WTC11 (cell line): ENCODE results near the gene FEN1.

ENCODE experiments used
- ERG ChIP-seq: fragments of 250-450 bp; sonication (Bioruptor Pico); IDR thresholded peaks from 2 replicates; pipeline ENCODE4 v1.8.0; 2021; ENCODE audit warnings: mild to moderate bottlenecking
- GTF2I ChIP-seq: fragments of 250-450 bp; sonication (Bioruptor Pico); conservative IDR thresholded peaks from 2 replicates; pipeline ENCODE4 v1.4.0; 2021; ENCODE audit warnings: mild to moderate bottlenecking
- MAX ChIP-seq: sonication (generic); formaldehyde crosslinking; IDR thresholded peaks from 2 replicates; pipeline ENCODE4 v1.8.0; 2022; ENCODE audit warnings: mild to moderate bottlenecking, missing genetic modification reagents
- TF ChIP-seq, protein P1 (sequence below): fragments of 200-600 bp; IDR thresholded peaks from 2 replicates; pipeline ENCODE4 v1.8.0; 2022; ENCODE audit warnings: antibody characterized with exemption

DNA sequence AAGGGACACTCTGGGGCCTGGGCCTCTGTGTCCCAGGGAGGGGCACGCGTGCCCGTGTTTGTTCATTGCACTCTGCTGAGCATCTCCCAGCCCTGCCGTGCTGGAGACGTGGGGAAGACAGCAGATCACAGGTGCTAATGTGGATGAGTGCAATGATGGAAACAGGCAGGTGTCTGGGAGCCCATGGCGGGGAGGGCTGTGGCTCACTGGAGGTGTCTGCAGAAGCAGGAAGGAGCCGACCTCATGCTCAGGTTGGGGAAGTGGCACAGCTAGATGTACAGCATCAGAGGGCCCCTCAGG lies 8.3 kb upstream of the FEN1 start:
- TF ChIP-seq ERG (CRISPR knock-in tag) (no peak), MAX (CRISPR knock-in tag) (no peak), GTF2I (CRISPR knock-in tag) (no peak)
- TF ChIP-seq, protein P1, sequence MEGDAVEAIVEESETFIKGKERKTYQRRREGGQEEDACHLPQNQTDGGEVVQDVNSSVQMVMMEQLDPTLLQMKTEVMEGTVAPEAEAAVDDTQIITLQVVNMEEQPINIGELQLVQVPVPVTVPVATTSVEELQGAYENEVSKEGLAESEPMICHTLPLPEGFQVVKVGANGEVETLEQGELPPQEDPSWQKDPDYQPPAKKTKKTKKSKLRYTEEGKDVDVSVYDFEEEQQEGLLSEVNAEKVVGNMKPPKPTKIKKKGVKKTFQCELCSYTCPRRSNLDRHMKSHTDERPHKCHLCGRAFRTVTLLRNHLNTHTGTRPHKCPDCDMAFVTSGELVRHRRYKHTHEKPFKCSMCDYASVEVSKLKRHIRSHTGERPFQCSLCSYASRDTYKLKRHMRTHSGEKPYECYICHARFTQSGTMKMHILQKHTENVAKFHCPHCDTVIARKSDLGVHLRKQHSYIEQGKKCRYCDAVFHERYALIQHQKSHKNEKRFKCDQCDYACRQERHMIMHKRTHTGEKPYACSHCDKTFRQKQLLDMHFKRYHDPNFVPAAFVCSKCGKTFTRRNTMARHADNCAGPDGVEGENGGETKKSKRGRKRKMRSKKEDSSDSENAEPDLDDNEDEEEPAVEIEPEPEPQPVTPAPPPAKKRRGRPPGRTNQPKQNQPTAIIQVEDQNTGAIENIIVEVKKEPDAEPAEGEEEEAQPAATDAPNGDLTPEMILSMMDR, result no peak
